Effector memory CD4-positive, alpha-beta T cell (primary cell): ENCODE measurements around the gene WNT3.

Experiments
- DNase-seq, 3 donors: peaks; one replicate each; pipeline ENCODE4 v3.0.0-alpha.2; 2020
- H3K27ac ChIP-seq: 2 replicates; pipeline ENCODE4 v1.7.0; 2013; ENCODE audit warnings: mild to moderate bottlenecking, low read length, moderate library complexity; ENCODE audit not compliant: insufficient read depth, poor library complexity, severe bottlenecking
- H3K27me3 ChIP-seq: replicated peaks from 2 replicates; pipeline ENCODE4 v1.7.0; 2013; ENCODE audit warnings: mild to moderate bottlenecking, low read length; ENCODE audit not compliant: insufficient read depth, control insufficient read depth, poor library complexity, severe bottlenecking
- H3K36me3 ChIP-seq: 2 replicates; pipeline ENCODE4 v1.7.0; 2013; ENCODE audit warnings: mild to moderate bottlenecking, low read length, moderate library complexity; ENCODE audit not compliant: control insufficient read depth, insufficient read depth
- H3K4me1 ChIP-seq: 2 replicates; pipeline ENCODE4 v1.7.0; 2013; ENCODE audit warnings: low read length, mild to moderate bottlenecking; ENCODE audit not compliant: control insufficient read depth, insufficient read depth, poor library complexity, severe bottlenecking
- H3K4me3 ChIP-seq: 2 replicates; pipeline ENCODE4 v1.7.0; 2013; ENCODE audit warnings: low read length, low read depth, mild to moderate bottlenecking; ENCODE audit not compliant: insufficient read depth, poor library complexity, severe bottlenecking
- H3K9me3 ChIP-seq: 2 replicates; pipeline ENCODE4 v1.7.0; 2013; ENCODE audit warnings: mild to moderate bottlenecking, low read length, moderate library complexity; ENCODE audit not compliant: control insufficient read depth

The WNT3 gene

DNA sequence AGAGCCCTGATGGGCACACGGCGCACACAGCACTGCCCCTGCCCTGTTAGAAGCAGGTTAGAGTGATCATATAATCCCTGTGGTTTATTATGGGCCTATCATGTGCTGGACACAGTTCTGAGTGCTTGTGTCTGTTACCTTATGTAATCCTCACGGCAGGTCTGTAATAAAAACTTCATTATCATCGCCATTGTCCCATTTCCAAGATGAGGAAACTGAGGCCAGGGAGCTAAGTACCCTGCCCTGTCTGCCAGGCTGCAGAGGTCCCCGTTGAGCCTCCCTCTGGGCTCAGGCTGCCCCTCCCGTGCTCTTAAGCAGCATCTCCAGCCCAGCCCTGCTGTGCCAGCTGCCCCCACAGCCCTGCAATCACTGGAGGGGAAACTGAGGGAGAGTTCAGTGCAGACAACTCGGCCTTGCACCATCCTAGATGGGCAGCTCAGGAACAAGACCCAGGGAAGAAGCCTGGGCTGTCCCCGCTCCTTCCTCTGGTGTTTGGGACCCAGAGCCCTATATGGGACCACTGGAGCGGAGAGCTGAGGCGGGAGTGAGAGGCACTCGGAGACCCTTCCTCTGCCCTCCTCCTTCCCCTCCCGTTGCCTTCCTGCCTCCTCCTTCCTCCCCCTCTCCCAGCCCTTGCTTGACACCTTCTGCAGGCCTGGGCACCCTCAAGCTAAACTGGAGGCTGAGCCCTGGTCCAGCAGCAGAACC lies 42.0 kb downstream of the WNT3 start:
- DNase-seq = no peak
- Histone ChIP-seq H3K36me3 (no peaks in the 10 kb centered on the region), H3K27me3 (peaks cover 13% of the 10 kb centered on the region), H3K4me1 (peaks cover 5% of the 10 kb centered on the region), H3K4me3 (no peak overlapping the region), H3K27ac (no peak overlapping the region), H3K9me3 (no peaks in the 10 kb centered on the region)

DNA sequence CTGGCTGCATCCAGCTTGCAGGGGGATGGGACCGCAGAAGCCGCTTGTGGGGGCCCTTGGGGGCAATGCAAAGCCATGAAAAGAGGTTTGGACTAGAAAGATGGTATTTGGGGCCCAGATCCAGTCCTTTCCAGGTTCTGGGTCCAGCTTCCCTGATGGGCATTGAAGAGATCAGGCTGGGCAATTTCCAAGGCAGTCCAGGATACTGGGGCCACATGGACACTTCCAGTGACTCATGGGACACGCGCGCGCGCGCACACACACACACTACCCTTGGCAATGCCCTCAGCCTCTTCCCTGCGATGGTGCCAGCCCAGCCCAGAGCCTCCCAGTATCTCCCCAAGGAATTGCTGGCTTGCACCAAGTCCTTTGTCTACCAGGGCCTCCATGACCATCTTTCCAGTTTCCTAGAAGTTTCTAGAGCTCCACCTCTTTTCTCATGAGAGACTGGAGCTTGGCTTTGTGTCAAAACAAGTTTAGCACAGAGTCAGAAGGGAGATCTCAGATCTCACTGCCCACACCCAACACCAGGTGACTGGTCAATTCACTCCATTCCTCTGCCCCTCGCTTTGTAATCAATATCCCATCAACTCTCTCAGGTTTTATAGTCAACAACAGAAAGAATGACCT lies 44.3 kb downstream of the WNT3 start:
- peaks cover 17% of the 10 kb centered on the region for H3K4me1 ChIP-seq
- H3K36me3 ChIP-seq = no peaks in the 10 kb centered on the region
- peaks cover 19% of the 10 kb centered on the region for H3K27me3 ChIP-seq
- no peaks in the 10 kb centered on the region for H3K9me3 ChIP-seq
- no peak overlapping the region for H3K27ac ChIP-seq
- no peak for DNase-seq
- H3K4me3 ChIP-seq = no peak overlapping the region

DNA sequence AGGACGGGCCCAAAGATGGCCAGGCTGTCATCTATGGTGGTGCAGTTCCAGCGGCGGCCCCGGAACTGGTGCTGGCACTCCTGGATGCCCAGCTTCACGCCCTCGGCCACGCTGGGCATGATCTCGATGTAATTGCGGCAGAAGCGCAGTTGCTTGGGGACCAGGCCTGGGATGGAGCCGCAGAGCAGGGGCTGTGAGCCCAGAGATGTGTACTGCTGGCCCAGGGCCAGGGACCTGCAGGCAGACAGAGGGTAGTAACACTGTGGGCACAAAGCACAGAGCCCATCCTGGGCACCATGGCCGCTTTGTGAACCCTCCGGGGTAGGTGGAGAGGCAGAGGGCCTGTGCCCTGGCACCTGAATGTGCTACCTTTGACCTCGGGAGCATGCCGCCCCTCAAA lies 44.8 kb downstream of the WNT3 start:
- Histone ChIP-seq H3K36me3 (no peaks in the 10 kb centered on the region), H3K27ac (no peak overlapping the region)

DNA sequence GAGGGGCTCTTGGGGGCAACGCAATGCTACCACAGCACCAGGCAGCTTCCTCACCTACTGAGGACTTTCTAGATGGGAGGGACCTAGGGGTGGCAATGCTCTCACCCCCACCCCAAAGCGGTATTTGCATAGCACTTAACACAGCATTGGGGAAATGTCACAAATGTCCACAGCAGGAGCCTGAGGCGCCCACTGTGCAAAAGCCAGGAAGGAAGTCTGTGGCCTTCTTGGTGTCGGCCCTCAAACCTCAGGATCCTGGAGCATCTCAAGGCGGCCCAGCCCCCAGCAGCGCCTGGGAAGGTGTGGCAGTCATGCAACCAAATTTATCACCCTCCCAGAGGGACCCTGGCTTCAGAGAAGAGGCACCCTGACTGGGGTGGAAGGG lies 45.3 kb downstream of the WNT3 start:
- no peak overlapping the region for H3K27ac ChIP-seq
- H3K27me3 ChIP-seq = peaks cover 19% of the 10 kb centered on the region
- no peaks in the 10 kb centered on the region for H3K36me3 ChIP-seq
- H3K4me1 ChIP-seq = peaks cover 17% of the 10 kb centered on the region
- DNase-seq = no peak
- no peaks in the 10 kb centered on the region for H3K9me3 ChIP-seq
- no peak overlapping the region for H3K4me3 ChIP-seq

More for the DNA sequence above, 44.8 kb downstream of the WNT3 start:
- Histone ChIP-seq H3K27me3 (peaks cover 19% of the 10 kb centered on the region), H3K4me3 (no peak overlapping the region), H3K9me3 (no peaks in the 10 kb centered on the region), H3K4me1 (peaks cover 17% of the 10 kb centered on the region)
- no peak for DNase-seq

DNA sequence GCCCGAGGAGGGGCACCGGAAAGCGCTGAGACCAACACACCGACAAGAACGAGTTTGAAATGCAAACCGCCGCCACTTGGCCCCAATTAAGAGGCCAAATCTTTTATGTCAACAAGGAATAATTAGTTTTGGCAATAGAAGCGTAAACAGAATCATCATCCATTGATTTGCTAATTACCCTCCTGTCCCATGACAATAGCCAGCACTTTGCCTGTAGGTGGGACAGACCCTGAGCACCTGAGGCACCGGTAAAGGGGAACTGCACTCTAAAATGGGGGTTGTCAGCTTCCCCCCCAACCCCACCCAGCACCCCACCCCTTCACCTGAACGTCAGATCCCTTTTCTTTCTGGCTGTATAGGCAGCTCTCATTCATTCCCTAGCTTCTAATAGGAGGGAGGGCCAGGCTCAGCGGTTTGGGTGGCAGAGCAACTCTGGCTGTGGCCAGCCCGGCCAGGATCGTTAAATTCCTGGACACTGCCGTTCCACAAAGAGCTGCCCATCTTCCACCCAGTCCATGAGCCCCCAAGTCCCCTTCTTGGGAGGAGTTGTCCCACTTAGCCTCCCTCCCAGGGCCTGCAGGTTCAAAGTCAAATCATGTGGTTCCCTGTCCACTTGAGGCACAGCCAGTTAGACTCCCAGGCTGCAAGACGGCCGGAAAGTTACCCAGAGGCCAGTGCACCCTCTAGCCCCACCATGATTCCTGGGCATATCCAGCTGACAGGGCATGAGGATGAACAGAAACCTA lies 45.8 kb downstream of the WNT3 start:
- H3K27me3 ChIP-seq = peaks cover 19% of the 10 kb centered on the region
- H3K36me3 ChIP-seq = no peaks in the 10 kb centered on the region
- no peak for DNase-seq
- H3K4me1 ChIP-seq = peaks cover 17% of the 10 kb centered on the region
- H3K9me3 ChIP-seq = no peaks in the 10 kb centered on the region
- H3K27ac ChIP-seq = no peak overlapping the region
- H3K4me3 ChIP-seq = peak overlapping the region; percentile 69

DNA sequence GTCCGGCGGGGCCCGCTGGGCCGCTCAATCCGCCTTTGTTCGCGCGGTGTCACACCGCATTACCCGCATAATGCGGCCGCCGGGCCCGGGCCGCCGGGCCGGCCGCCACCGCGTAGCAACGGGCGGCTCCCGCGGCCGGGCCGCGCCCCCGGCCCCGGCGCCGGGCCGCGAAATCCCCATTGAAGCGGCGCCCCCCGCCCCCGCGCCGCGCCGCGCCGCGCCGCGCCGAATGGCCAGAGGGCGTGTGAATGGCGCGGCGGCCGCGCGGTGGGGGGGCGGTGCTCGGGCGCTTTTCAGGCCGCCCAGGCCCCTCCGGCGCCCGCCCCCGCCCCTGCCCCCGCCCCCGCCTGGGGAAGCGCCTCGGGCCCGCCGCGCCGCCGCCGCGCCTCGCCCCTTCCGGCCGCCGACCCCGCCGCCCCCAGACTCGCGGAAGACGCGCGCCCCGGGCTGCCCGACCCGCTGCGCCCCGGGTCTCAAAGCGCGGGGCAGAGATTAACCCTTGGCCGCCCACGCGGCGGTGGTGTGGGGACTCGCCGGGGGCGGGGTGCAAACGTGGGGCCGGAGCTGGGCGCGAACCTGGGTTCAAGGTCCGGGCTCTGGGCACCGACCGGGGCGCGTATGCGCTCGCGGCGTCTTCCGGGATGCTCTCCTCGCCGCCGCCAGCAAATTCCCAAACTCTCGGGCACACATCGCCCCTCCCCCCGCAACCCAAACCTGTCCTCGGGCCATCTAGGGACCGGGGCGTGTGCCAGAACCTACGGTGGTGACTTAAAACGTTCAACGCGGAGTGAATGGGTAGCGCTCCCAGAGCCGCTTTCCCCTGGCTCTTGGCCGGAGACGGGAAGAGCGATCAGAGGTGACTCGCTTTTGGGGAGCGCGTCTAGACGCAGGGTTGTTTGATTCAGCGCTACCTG lies 46.7 kb downstream of the WNT3 start:
- Histone ChIP-seq H3K4me1 (peaks cover 17% of the 10 kb centered on the region), H3K36me3 (no peaks in the 10 kb centered on the region), H3K9me3 (no peaks in the 10 kb centered on the region), H3K27me3 (peaks cover 19% of the 10 kb centered on the region), H3K4me3 (peak overlapping the region; percentile 69), H3K27ac (no peak overlapping the region)
- DNase-seq = peak in 1 of 3 donors; percentile 8

DNA sequence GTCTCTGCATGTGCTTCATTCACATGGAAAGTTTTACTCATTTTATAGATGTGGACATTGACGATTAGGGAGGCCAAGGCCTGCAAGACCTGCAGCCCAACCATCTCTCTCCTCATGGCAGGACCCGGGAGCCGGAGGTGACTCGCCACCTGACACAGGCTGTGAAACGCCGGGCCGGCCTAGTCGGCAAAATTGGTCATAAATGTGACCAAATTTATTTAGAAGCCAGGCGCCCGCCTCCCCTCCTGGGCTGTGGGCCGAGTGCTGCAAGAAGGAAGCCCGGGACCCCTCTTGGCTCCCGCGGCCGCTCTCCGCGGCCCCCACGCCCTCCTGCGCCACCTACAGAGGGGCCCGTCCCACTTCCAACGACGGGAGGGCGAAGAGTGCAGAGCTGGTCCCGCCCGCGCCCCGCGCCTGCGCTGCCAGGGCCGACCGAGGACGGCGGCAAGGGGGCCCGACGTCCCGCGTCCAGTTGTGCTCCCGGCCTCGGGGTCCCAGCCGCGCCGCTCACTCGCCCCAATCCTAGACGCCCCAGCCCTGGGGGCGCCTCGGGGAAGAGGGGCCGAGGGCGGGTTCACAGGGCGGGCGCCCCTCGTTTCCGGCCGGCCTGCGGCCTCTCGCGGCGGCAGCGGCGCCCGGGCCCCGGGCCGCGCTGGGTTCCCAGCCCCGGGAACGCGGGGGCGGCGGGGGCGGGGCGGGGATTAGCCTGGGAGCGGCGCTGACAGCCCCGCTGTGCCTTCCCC lies 47.5 kb downstream of the WNT3 start:
- no peak overlapping the region for H3K27ac ChIP-seq
- peaks cover 19% of the 10 kb centered on the region for H3K27me3 ChIP-seq
- no peaks in the 10 kb centered on the region for H3K9me3 ChIP-seq
- no peak for DNase-seq
- H3K36me3 ChIP-seq = no peaks in the 10 kb centered on the region
- peaks cover 17% of the 10 kb centered on the region for H3K4me1 ChIP-seq
- peak overlapping the region; percentile 51 for H3K4me3 ChIP-seq

DNA sequence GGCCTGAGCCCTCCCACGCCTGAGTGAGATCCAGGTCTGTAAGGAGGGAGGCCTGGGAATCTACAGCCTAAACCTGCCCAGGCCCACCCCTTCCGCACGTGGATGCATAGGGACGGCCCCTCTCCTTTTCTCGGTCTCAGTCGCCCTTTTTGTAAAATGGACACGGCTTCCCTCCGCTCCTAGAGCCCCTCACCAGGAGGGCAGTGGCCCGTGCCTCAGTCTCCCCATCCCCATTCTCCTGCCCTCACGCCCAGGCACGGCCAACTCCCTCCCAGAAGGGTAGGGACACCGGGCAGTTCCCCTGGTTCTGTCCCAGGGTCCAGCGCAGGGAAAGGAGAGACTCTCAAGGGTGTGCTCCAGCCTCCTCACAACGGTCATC lies 48.1 kb downstream of the WNT3 start:
- Histone ChIP-seq H3K27me3 (peaks cover 19% of the 10 kb centered on the region), H3K4me3 (peak overlapping the region; percentile 51), H3K27ac (no peak overlapping the region), H3K4me1 (peaks cover 17% of the 10 kb centered on the region), H3K9me3 (no peaks in the 10 kb centered on the region), H3K36me3 (no peaks in the 10 kb centered on the region)
- DNase-seq = no peak
